HEK293 (cell line): ENCODE results near the gene FAM240B.

Experiments
- CTCF ChIA-PET: fragments of 350-600 bp; formaldehyde crosslinking; extraction: SDS; loops from one replicate; lab custom pipeline; 2021; ENCODE audit warnings: antibody characterized with exemption; lab: Yijun Ruan, JAX
- POLR2A ChIA-PET: fragments of 300-600 bp; formaldehyde crosslinking; extraction: SDS; loops from one replicate; lab custom pipeline; 2020; ENCODE audit warnings: antibody characterized with exemption, inconsistent platforms; lab: Yijun Ruan, JAX
- H3K27ac ChIP-seq: fragments of 200-500 bp; sonication (Bioruptor generic); 2 replicates; pipeline ENCODE4 v1.5.1; 2014; ENCODE audit warnings: low read depth, low read length, control low read depth, inconsistent platforms; ENCODE audit errors: extremely low read depth
- H3K36me3 ChIP-seq, 2 experiments: fragments of 200-500 bp in 1 of 2; sonication (Bioruptor generic) in 1 of 2; 1 replicate in 1 of 2; 2 replicates in 1 of 2; pipeline ENCODE4 v1.5.1; 2014 to 2017; ENCODE audit warnings: inconsistent platforms in 2 of 2, low read length in 2 of 2; ENCODE audit not compliant: control insufficient read depth in 2 of 2, insufficient read depth in 1 of 2
- H3K4me1 ChIP-seq: fragments of 200-500 bp; sonication (Bioruptor generic); 2 replicates; pipeline ENCODE4 v1.5.1; 2014; ENCODE audit warnings: mild to moderate bottlenecking, low read length, inconsistent platforms; ENCODE audit not compliant: control insufficient read depth, insufficient read depth
- H3K4me3 ChIP-seq: 2 replicates; pipeline ENCODE4 v1.5.1; 2011; ENCODE audit warnings: low read depth, mild to moderate bottlenecking, control low read depth, low read length, moderate library complexity
- H3K9me3 ChIP-seq: fragments of 200-500 bp; sonication (Bioruptor generic); 2 replicates; pipeline ENCODE4 v1.5.1; 2014; ENCODE audit warnings: low read depth, low read length, inconsistent platforms; ENCODE audit not compliant: control insufficient read depth, insufficient read depth
- FEZF1 ChIP-seq: fragments of 450-650 bp; formaldehyde crosslinking; IDR thresholded peaks from 2 replicates; pipeline ENCODE4 v1.5.1; 2016; ENCODE audit warnings: missing biosample characterization, missing genetic modification characterization
- IKZF3 ChIP-seq: fragments of 450-650 bp; IDR thresholded peaks from 2 replicates; pipeline ENCODE4 v1.5.0; 2018; ENCODE audit warnings: missing biosample characterization, mild to moderate bottlenecking, missing genetic modification characterization, moderate library complexity
- SP2 ChIP-seq: fragments of 450-650 bp; formaldehyde crosslinking; IDR thresholded peaks from 2 replicates; pipeline ENCODE4 v1.5.1; 2016; ENCODE audit warnings: missing biosample characterization, missing genetic modification characterization
- TRIM28 ChIP-seq: IDR thresholded peaks from 2 replicates; pipeline ENCODE4 v1.6.1; 2011; ENCODE audit warnings: low read length, control low read depth, borderline replicate concordance
- YY2 ChIP-seq: fragments of 450-650 bp; formaldehyde crosslinking; IDR thresholded peaks from 2 replicates; pipeline ENCODE4 v1.5.1; 2016; ENCODE audit warnings: missing biosample characterization, missing genetic modification characterization
- ZFP69B ChIP-seq: fragments of 450-650 bp; formaldehyde crosslinking; IDR thresholded peaks from 2 replicates; pipeline ENCODE4 v1.5.1; 2016; ENCODE audit warnings: missing biosample characterization, missing genetic modification characterization
- ZIC2 ChIP-seq: fragments of 450-650 bp; formaldehyde crosslinking; IDR thresholded peaks from 2 replicates; pipeline ENCODE4 v1.5.1; 2016; ENCODE audit warnings: missing biosample characterization, missing genetic modification characterization
- ZNF121 ChIP-seq: fragments of 450-650 bp; formaldehyde crosslinking; IDR thresholded peaks from 2 replicates; pipeline ENCODE4 v1.5.1; 2016; ENCODE audit warnings: missing biosample characterization, missing genetic modification characterization
- ZNF132 ChIP-seq: fragments of 450-650 bp; formaldehyde crosslinking; IDR thresholded peaks from 2 replicates; pipeline ENCODE4 v1.5.1; 2017; ENCODE audit warnings: missing biosample characterization, missing genetic modification characterization, borderline replicate concordance
- ZNF140 ChIP-seq: fragments of 450-650 bp; formaldehyde crosslinking; IDR thresholded peaks from 2 replicates; pipeline ENCODE4 v1.5.1; 2016; ENCODE audit warnings: missing biosample characterization, missing genetic modification characterization
- ZNF155 ChIP-seq: fragments of 450-650 bp; formaldehyde crosslinking; IDR thresholded peaks from 2 replicates; pipeline ENCODE4 v1.5.1; 2016; ENCODE audit warnings: missing biosample characterization, missing genetic modification characterization
- ZNF174 ChIP-seq: fragments of 450-650 bp; formaldehyde crosslinking; IDR thresholded peaks from 2 replicates; pipeline ENCODE4 v1.5.0; 2017; ENCODE audit warnings: missing biosample characterization, mild to moderate bottlenecking, missing genetic modification characterization
- ZNF239 ChIP-seq: fragments of 450-650 bp; formaldehyde crosslinking; IDR thresholded peaks from 2 replicates; pipeline ENCODE4 v1.5.1; 2016; ENCODE audit warnings: missing biosample characterization, missing genetic modification characterization
- ZNF280C ChIP-seq: fragments of 450-650 bp; formaldehyde crosslinking; IDR thresholded peaks from 2 replicates; pipeline ENCODE4 v1.5.1; 2016; ENCODE audit warnings: missing biosample characterization, missing genetic modification characterization
- ZNF280D ChIP-seq: fragments of 450-650 bp; formaldehyde crosslinking; IDR thresholded peaks from 2 replicates; pipeline ENCODE4 v1.5.1; 2016; ENCODE audit warnings: missing biosample characterization, missing genetic modification characterization
- ZNF501 ChIP-seq: fragments of 450-650 bp; formaldehyde crosslinking; IDR thresholded peaks from 2 replicates; pipeline ENCODE4 v1.5.1; 2016; ENCODE audit warnings: missing biosample characterization, missing genetic modification characterization
- ZNF530 ChIP-seq: fragments of 450-650 bp; formaldehyde crosslinking; IDR thresholded peaks from 2 replicates; pipeline ENCODE4 v1.5.1; 2016; ENCODE audit warnings: low read depth, missing biosample characterization, missing genetic modification characterization
- ZNF560 ChIP-seq: fragments of 450-650 bp; formaldehyde crosslinking; IDR thresholded peaks from 2 replicates; pipeline ENCODE4 v1.5.1; 2017; ENCODE audit warnings: missing biosample characterization, missing genetic modification characterization, borderline replicate concordance
- ZNF596 ChIP-seq: fragments of 450-650 bp; IDR thresholded peaks from 2 replicates; pipeline ENCODE4 v1.5.0; 2018; ENCODE audit warnings: missing biosample characterization, mild to moderate bottlenecking, missing genetic modification characterization, moderate library complexity
- ZNF629 ChIP-seq: fragments of 450-650 bp; formaldehyde crosslinking; IDR thresholded peaks from 2 replicates; pipeline ENCODE4 v1.5.1; 2017; ENCODE audit warnings: missing biosample characterization, missing genetic modification characterization
- ZNF639 ChIP-seq: fragments of 450-650 bp; formaldehyde crosslinking; IDR thresholded peaks from 2 replicates; pipeline ENCODE4 v1.5.1; 2016; ENCODE audit warnings: missing biosample characterization, missing genetic modification characterization

Gene FAM240B

GRCh38 chr9:38677660-38678303, 42.2 kb downstream of the FAM240B start:
- TF ChIP-seq ZIC2 (tag by site-specific recombination) (peak; percentile 78), ZNF239 (tag by site-specific recombination) (no peak)
- no peak overlapping the region for H3K27ac ChIP-seq
- CTCF ChIA-PET: interaction anchor here (1.0 kb wide), 2 partner anchors 11 to 18 kb away, joined by 3 to 4 read pairs; no protein-coding TSS in a partner anchor
- peaks cover 11% of the 10 kb centered on the region for H3K4me1 ChIP-seq
- H3K4me3 ChIP-seq: no peak overlapping the region
- H3K36me3 ChIP-seq: no peaks in the 10 kb centered on the region
- POLR2A ChIA-PET: no interaction called here
- no peaks in the 10 kb centered on the region for H3K9me3 ChIP-seq

- Histone ChIP-seq H3K4me3 (no peak overlapping the region), H3K4me1 (peaks cover 3% of the 10 kb centered on the region; the same call in 1 of the 2 replicates), H3K36me3 (no peaks in the 10 kb centered on the region), H3K27ac (no peak overlapping the region), H3K9me3 (no peaks in the 10 kb centered on the region)
- TF ChIP-seq ZFP69B (tag by site-specific recombination) (no peak), ZNF155 (tag by site-specific recombination) (no peak), IKZF3 (tag by site-specific recombination) (no peak), ZNF629 (no peak), ZNF501 (tag by site-specific recombination) (no peak), ZNF280C (no peak), ZNF174 (tag by site-specific recombination) (no peak), SP2 (no peak)
- ChIA-PET POLR2A (no interaction called here), CTCF (interaction anchor here (0.9 kb wide), 1 partner anchor 9 kb away, joined by 3 read pairs; no protein-coding TSS in a partner anchor)
Observed at GRCh38 chr9:38675831-38676230, 44.1 kb downstream of the FAM240B start.

GRCh38 chr9:38675211-38675610, 44.7 kb downstream of the FAM240B start:
- H3K27ac ChIP-seq: no peak overlapping the region
- CTCF ChIA-PET: interaction anchor here (0.9 to 1.7 kb wide), 5 partner anchors 10 to 35 kb away, joined by 3 to 11 read pairs (median 5); no protein-coding TSS in a partner anchor
- TF ChIP-seq ZNF132 (no peak), ZNF596 (no peak), ZNF560 (tag by site-specific recombination) (no peak), TRIM28 (no peak)
- TF ChIP-seq, all 188 proteins: peak for 0
- Histone ChIP-seq H3K4me1 (peaks cover 3% of the 10 kb centered on the region; the same call in 1 of the 2 replicates), H3K9me3 (no peaks in the 10 kb centered on the region), H3K4me3 (no peak overlapping the region), H3K36me3 (no peaks in the 10 kb centered on the region)
- POLR2A ChIA-PET: no interaction called here

- Histone ChIP-seq H3K27ac (no peak overlapping the region), H3K9me3 (no peaks in the 10 kb centered on the region), H3K36me3 (no peaks in the 10 kb centered on the region), H3K4me1 (peaks cover 3% of the 10 kb centered on the region; the same call in 1 of the 2 replicates), H3K4me3 (no peak overlapping the region)
- ChIA-PET POLR2A (no interaction called here), CTCF (interaction anchor here (1.0 to 1.7 kb wide), 5 partner anchors 24 to 60 kb away, joined by 3 to 11 read pairs (median 6); no protein-coding TSS in a partner anchor)
- TF ChIP-seq ZNF140 (no peak), ZNF280D (tag by site-specific recombination) (no peak), FEZF1 (tag by site-specific recombination) (peak; percentile 70), ZNF639 (tag by site-specific recombination) (no peak), ZNF530 (tag by site-specific recombination) (no peak), YY2 (tag by site-specific recombination) (no peak), ZNF121 (tag by site-specific recombination) (no peak)
Observed at GRCh38 chr9:38673399-38674193, 46.3 kb downstream of the FAM240B start.
